HG02610 (cell line): ENCODE results near the gene SGCD.

Experiments used
- ATAC-seq: cut with Tn5 transposase; IDR thresholded peaks from one replicate; pipeline ENCODE4 v1.9.1; 2021; ENCODE audit warnings: mild to moderate bottlenecking, moderate library complexity; ENCODE audit not compliant: unreplicated experiment

SGCD gene

GRCh38 chr5:156450778-156451177 lies 123.8 kb downstream of the SGCD start:
- ATAC-seq, result no peak

DNA sequence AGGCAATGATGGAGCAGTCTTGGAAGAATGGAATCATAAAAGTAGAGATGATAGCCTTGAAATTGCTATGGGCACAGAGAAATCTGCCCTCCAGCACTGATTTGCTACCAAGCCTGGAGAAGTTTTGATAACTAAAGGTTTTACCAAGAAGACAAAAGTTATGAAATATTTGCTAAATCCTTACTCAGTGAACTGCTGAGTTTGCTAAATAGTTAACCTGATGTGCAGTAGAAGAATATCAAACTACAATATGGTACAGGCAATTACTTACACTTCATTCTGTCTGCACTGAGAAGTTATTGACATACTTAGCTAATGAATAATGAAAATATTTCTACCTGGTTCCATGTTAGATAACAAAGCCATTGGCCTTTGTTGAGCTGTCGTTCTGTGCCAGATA lies 124.5 kb downstream of the SGCD start:
- ATAC-seq, result no peak

DNA sequence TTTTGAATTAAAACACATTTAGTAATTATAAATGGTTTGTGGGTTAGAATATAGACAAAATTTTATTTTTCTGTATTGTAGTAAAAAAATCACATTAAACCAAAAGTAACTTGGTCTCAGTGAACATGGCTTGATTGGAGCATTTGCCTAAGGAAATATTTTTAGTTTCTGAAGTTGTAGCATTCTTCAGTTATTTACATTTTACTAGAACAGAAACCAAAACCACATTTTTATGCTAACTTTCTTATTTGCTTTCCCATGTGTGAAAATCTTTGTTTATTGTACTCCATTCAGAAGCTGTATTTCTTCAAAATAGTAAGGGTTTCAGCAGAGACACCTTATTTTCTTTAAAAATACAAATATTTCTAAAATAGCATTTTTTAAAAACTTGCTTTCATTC lies 129.9 kb downstream of the SGCD start:
- ATAC-seq, result no peak

DNA sequence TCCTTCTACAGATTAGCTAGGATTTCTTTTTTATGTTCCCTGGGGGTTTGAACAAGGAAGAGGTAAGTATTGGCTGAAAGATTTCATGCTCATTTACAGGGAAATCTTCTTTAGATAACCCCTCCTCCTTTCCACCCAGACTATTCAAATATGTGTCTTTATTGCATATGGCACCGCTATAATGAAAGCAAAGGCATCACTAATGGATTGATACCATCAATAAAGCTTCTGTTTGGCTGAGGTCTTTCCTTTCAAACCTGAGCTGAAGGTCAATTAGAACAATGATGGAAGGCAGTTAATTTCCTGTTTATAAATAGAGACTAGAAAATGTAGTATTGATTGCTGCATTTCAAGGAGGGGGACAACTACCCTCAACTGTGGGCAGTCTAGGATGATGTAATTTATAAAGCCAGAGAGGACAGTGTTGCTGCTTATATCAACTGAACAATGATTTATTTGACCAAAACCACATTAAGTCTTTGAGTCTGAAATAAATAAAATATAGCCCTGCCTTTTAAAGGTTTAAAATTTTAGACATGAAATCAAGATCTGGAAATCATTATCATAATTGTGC lies 132.9 kb downstream of the SGCD start:
- ATAC-seq, result no peak

- no peak for ATAC-seq
Observed at GRCh38 chr5:156460471-156460870, 133.5 kb downstream of the SGCD start.

DNA sequence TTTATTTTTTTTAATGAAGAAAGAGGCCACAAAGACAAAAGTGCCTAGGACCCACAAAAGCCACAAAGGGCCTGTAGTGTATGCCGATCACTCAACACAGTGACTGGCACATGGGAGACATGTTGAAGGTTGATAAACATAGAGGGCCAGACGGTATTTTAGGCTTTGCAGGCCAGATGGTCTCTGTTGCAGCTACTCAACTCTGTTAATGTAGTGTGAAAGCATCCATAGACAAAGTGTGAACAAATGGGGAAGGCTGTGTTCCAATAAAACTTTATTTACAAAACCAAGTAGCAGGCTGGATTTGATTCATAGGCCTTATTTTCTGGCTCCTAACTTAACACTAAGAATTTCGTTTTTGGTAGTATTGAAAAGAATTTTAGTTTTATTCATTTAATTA lies 139.9 kb downstream of the SGCD start:
- ATAC-seq, result no peak

DNA sequence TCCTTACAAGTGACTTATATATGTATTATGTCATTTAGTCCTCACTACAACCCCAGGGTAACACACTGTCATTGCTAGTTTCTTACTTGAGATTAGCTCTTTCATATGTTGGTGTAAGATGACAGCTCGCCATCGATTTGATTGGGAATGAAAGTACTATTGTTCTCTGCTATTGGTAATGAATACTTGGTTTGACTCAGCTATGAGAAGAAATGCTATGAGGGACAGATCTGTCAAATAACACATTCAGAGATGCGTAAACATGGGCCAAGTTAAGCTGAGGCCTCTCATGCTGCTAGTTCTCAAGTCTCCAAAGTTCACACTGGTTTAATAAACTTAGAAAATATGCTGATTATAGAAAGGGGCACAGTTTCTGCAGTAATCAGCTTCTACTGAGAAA lies 142.7 kb downstream of the SGCD start:
- ATAC-seq, result no peak

DNA sequence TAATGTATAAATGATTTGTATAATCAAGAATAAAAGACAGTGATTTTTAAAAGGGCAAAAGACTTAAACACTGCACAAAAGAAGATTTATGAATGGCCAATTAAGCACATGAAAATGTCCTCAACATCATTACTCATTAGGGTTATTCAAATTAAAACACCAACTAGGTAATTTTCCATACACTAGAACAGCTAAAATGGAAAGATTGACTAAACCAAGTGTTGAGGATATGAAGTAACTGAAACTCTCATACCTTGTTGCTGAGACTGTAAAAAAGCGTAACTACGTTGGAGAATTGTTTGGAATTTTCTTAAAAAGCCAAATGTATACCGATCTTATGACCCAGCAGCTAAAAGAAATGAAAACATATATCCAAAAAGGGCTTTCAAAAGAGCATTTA lies 144.9 kb downstream of the SGCD start:
- no peak for ATAC-seq

DNA sequence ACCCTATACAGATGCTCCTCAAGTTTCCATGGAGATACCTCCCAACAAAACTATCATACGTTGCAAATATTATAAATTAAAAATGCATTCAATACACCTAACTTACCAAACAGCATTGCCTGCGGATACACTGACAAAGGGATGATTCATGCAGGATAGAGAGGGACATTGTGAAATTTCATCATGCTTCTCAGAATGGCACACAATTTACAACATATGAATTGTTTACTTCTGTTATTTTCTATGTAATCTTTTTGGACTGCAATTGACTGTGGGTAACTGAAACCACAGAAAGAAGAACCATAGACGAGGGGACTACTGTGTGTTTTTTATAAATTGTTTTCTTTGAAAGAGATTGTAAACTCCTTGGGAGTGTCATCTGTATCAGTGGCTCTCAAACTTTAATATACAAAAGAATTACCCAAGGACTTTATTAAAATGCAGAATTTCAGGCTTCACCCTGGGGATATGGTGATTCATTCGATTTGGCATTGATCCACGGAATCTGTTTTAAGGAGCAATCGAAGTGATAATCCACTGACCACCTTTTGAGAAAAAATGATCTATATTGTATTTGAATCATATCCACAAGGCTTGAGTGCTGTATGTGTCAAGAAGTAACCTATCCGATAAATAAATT lies 146.4 kb downstream of the SGCD start:
- ATAC-seq, result no peak

DNA sequence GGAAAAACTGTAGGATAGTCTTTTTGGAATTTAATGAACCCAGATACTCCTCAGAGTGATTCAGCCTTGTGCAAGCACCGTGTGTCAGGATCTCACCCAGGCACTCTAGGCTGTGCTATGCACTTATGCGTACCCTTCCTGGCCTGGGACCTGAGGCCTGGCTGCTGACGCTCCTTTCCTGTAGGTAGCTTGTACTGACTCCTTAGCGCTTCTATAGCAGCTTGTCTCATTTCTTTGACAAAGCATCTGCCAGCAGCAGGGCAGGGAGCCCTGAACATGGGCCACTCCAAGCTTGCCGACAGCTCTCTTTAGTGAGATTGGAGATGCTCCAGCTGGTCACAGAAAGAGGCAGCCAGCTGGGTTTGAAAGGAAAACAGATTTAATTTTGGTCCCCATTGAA lies 147.3 kb downstream of the SGCD start:
- ATAC-seq, result no peak

GRCh38 chr5:156475182-156476157 lies 148.5 kb downstream of the SGCD start:
- ATAC-seq, result no peak

DNA sequence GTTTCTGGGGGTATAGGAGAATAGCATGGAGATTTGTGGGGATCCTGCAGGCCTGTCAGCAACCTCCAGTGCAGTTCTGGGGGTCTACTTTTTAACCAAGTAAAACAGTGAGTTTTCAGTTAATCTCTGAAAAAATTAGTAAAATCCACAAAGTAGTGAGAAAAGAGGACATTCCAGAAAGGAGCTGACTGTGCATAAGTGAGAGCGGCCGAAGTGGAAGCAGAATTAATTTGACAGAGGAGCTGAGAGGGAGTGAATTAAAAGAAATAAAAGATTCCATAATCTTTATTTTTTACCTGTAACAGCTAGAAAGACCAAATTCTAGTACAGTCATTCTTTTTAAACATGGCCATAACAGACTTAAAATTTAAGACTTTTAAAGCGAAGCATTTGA lies 149.2 kb downstream of the SGCD start:
- no peak for ATAC-seq

DNA sequence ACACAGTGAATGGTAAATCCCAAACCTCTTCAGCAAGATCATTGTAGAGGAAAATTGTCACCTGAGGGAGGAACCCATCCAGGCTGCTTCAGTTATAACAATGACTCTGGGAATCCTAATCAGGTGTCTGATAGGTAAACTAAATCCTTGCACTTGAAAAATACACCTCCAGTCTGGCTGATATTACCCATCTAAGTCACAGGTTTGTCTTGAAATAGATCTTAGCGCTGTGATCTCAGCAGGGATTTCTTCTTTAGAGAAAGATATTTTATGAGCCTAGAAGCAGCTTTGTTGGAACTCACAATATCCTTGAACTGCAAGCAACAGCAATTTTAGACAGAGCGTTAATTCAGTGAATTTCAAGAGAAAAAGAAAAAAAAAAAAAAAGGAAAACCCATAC lies 149.7 kb downstream of the SGCD start:
- ATAC-seq, result no peak

DNA sequence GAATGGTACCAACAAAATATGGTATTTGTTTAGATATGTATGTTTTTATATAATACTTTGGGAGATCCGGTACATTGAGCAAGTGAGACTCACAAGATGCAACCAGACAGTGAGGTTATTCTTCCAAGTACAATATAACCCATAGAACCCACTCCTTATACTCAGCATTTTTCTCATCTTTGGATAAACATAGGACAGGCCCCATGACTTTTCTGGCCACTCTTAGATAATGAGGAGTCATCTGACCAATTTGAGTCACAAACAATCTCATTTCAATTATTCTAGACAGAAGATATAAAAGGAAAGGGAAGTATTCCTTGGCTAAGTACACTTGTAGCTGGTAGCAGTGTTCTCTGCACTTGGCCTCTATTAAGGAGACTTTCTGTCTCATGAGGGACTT lies 150.2 kb downstream of the SGCD start:
- ATAC-seq, result no peak

GRCh38 chr5:156479849-156480248 lies 152.9 kb downstream of the SGCD start:
- no peak for ATAC-seq

DNA sequence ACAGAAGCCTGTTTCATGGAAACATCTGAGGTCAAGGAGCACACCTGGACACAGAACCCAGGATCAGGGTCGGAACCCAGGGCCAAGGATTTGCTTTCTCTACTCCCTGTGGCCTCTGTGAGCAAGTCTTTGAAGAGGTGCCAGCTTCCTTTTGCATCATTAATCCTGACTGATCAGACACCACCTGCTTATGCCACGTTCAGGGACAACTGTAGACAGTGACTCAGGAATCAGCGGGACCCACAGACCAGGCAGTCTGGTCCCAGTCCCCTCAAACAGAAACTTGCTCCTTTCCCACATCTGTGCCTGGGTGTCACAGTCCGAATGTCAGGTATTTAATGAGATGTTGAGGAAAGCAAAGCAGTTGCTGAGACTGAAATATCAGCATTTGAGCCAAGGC lies 154.8 kb downstream of the SGCD start:
- no peak for ATAC-seq

DNA sequence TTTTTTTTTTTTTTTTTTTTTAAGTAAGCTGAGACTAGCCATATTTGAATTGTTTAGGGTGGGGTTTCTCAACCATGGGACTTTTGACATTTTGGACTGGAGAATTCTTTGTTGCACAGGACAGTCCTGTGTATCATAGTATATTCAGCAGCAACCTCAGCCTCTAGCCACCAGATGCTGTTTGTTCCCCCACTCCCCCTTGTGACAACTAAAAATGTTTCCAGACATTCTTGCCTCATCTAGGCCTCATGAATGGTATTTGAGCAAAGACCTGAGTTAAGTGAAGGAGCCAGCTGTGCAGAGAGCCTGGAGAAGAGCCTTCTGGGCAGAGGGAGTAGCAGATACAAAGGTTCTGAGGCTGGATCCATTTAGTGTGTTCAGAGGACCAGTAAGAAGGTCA lies 155.9 kb downstream of the SGCD start:
- ATAC-seq, result no peak

- no peak for ATAC-seq
Observed at GRCh38 chr5:156486394-156487238, 159.7 kb downstream of the SGCD start.

DNA sequence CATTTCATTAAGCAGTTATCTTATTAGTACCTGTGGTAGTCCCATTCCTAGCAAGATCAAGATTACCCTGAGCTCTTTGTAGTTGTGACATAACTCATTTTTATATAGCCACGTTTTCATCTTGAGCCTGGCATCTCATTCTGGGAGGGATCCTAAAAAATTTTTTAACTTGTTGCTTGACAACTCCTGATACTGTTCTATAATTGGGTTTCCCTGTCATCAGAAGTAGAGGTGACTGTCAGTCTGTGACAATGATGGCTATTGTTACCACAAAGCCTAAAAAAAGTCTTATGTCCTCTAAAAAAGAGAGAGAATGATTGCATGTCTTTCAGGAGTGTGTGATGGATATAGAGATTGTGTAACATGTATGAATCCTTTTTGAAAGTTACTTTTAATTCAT lies 164.8 kb downstream of the SGCD start:
- no peak for ATAC-seq

- no peak for ATAC-seq
Observed at GRCh38 chr5:156496291-156496690, 169.3 kb downstream of the SGCD start.

- ATAC-seq, result no peak
Observed at GRCh38 chr5:156497804-156498208, 170.8 kb downstream of the SGCD start.
